AG04450 (cell line): Measurements from ENCODE around the gene SLC13A4. TPM values are rescaled to one million over a fixed set of nuclear protein-coding genes. Genes with fewer than 3 reads are reported as not detected.
A peak's percentile ranks its signal among the peaks of the same experiment; 100 is the strongest.

Source experiments
- CTCF ChIA-PET: fragments of 300-600, 350-600 bp; formaldehyde crosslinking; extraction: SDS; loops from one replicate; lab custom pipeline; 2022; ENCODE audit warnings: antibody characterized with exemption, inconsistent platforms; lab: Charles Lee
- POLR2A ChIA-PET: fragments of 350-600 bp; formaldehyde crosslinking; extraction: SDS; loops from one replicate; lab custom pipeline; 2021; ENCODE audit warnings: antibody characterized with exemption, inconsistent platforms; lab: Yijun Ruan, JAX
- DNase-seq: peaks from one replicate; pipeline ENCODE4 v3.0.0-alpha.2; 2011; ENCODE audit warnings: low read depth, low spot score
- H3K27ac ChIP-seq: one replicate; pipeline ENCODE4 v1.5.1; 2012; ENCODE audit warnings: low read depth, low read length, control low read depth
- H3K27me3 ChIP-seq: one replicate; pipeline ENCODE4 v1.6.0; 2012; ENCODE audit warnings: low read length; ENCODE audit not compliant: control insufficient read depth, insufficient read depth
- H3K4me3 ChIP-seq: 2 replicates; pipeline ENCODE4 v1.5.1; 2011; ENCODE audit warnings: mild to moderate bottlenecking, low read depth, low read length, control low read depth
- H3K9me3 ChIP-seq: 2 replicates; pipeline ENCODE4 v1.5.1; 2012; ENCODE audit warnings: low read length; ENCODE audit not compliant: control insufficient read depth, insufficient read depth
- polyA plus RNA-seq: library from polyadenylated mRNA; depleted of rRNA; stranded (reverse); fragments of >200 nt; gene quantifications from 2 replicates; pipeline ENCODE4 v1.2.3, GENCODE V29; 2011
- TF ChIP-seq, protein P1 (sequence below): IDR thresholded peaks from 2 replicates; pipeline ENCODE4 v1.5.1; 2011; ENCODE audit warnings: low read depth, low read length, control low read depth, inconsistent platforms

SLC13A4 gene
- polyA plus RNA-seq, 1 experiment, result 0.09 TPM

DNA sequence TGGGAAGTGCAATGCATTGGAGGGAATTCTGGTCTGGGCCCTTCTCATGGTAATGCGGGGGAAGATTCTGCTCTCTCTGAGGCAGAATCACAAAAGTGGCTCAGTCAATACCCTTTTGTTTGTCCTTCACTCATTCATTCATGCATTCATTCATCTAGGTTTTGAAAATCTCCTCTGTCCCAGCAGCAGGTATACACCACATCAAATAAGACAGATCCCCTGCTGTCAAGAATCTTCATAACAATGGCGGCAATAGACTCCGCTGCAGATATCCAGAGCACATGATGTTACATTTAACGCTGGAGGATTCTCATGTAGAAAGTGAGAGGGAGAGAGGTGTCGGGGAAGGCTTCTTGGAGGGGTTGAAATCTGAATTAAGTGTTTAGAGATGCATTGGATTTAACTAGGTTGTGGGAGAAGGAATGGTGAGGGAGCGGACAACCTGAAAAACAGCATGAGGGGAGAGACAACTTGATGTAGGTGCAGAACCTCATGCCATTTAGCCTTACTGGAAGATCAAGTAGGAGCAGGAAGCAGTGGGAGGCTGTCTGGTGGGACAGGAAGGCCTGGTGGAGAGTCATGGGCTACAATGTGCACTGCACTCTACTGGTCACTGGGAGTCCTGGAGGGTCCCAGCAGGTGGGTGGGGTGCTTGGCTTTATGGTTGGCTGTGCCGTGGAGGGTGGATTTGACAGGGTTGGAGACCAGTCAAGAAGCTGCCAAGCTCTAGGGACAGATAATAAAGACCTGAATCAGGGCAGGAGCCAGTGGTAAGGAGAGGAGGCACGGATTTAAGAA, 25.8 kb upstream of the SLC13A4 start:
- POLR2A ChIA-PET, result no interaction called here
- no peak for DNase-seq
- TF ChIP-seq, protein P1, sequence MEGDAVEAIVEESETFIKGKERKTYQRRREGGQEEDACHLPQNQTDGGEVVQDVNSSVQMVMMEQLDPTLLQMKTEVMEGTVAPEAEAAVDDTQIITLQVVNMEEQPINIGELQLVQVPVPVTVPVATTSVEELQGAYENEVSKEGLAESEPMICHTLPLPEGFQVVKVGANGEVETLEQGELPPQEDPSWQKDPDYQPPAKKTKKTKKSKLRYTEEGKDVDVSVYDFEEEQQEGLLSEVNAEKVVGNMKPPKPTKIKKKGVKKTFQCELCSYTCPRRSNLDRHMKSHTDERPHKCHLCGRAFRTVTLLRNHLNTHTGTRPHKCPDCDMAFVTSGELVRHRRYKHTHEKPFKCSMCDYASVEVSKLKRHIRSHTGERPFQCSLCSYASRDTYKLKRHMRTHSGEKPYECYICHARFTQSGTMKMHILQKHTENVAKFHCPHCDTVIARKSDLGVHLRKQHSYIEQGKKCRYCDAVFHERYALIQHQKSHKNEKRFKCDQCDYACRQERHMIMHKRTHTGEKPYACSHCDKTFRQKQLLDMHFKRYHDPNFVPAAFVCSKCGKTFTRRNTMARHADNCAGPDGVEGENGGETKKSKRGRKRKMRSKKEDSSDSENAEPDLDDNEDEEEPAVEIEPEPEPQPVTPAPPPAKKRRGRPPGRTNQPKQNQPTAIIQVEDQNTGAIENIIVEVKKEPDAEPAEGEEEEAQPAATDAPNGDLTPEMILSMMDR, result no peak
- H3K27me3 ChIP-seq, result no peaks in the 10 kb centered on the region
- no peak overlapping the region for H3K27ac ChIP-seq
- 0 out of 2 replicates have a peak, but pooled peaks cover 4% of the 10 kb centered on the region for H3K9me3 ChIP-seq
- H3K4me3 ChIP-seq, result no peak overlapping the region
- CTCF ChIA-PET, result interaction anchor here (0.5 kb wide), 1 partner anchor 236 kb away, joined by 3 read pairs; no protein-coding TSS in a partner anchor

DNA sequence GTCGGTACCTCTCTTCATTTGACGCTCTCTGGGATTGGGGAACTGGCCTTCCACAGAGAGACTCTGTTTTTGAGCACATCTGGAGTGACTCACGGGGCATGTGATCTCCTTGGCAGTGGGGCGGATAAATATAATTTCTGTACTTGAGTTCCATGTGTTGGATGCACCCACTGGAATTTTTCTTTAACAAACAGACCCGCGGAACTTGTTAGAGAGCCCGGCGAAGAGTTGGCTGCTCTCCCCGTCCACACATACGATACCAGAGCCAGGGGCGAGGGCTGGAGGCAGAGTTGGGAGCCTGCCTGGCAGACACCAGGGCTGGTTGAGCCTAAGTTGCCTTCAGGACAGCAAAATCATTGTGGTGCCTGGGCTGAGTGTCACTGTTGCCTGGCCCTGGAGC, 20.8 kb upstream of the SLC13A4 start, which contains the start of gene FAM180A:
Gene FAM180A (minus strand): TSS at position 44 of the 400 bp plus-strand sequence. CDS start 233 bp downstream, outside the sequence.
- H3K4me3 ChIP-seq, result peak within 1 kb of the TSS; percentile 58
- no peaks in the 10 kb centered on the region for H3K27me3 ChIP-seq
- H3K9me3 ChIP-seq, result no peaks in the 10 kb centered on the region
- ChIA-PET CTCF (no interaction called here), POLR2A (no interaction called here)
- H3K27ac ChIP-seq, result peak within 1 kb of the TSS; percentile 95
- DNase-seq, result peak; percentile 78
- TF ChIP-seq, protein P1, result no peak

DNA sequence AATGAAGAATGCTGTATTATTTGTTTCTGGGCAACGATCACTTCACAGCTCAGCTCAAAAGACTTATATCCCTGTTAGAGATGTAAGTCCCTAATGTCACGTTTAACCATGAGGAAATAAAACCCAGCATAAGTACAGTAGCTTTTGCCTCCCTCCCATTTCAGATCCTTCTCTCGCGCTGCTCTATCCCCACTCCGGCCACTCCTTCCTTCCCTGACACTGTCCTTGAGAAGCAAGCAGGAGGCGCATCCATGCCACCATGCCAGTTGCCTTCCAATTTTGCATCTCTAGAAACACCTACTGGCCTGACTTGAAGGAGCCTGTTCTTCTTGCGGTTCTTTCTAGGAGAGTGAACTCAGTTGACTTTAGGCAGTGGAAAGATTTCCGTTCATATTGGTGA, 19.4 kb upstream of the SLC13A4 start:
- H3K9me3 ChIP-seq, result no peaks in the 10 kb centered on the region
- H3K27ac ChIP-seq, result no peak overlapping the region
- H3K27me3 ChIP-seq, result no peaks in the 10 kb centered on the region
- H3K4me3 ChIP-seq, result peak overlapping the region; percentile 58
- TF ChIP-seq, protein P1, result no peak
- CTCF ChIA-PET, result interaction anchor here (0.5 kb wide), 1 partner anchor 17 kb away, joined by 7 read pairs; no protein-coding TSS in a partner anchor
- DNase-seq, result no peak
- POLR2A ChIA-PET, result no interaction called here

DNA sequence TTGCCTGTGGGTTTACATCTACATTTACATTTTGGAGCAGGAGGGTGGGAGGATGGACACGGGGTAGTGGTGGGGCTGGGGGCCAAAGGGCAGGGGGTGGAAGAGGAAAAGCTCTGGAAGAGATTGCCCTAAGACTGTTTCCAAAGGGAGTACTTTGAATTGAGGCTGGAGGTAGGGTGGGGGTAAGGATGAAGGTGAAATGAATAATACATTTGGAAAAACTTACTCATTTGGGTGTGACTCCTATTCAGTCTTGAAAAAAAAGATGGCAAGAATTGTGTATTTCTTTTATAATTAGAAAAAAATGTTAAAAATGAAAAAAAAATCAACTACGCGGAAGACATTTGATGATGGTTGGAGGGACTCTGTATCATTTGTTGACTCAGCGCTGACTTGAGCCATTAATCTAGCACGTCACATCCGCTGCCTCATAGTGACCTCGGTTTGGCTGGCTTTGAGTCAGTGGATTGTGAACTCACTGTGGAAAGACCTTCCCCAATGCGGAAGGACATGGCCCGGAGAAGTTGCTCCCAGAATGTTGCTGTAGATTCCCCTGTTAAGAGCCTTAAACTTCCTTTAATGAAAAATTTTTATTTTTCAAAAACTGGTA, 17.8 kb upstream of the SLC13A4 start:
- Histone ChIP-seq H3K4me3 (peak overlapping the region; percentile 20; the same call in 1 of the 2 replicates), H3K9me3 (no peaks in the 10 kb centered on the region), H3K27ac (peak overlapping the region; percentile 90), H3K27me3 (no peaks in the 10 kb centered on the region)
- TF ChIP-seq, protein P1, result no peak
- POLR2A ChIA-PET, result interaction anchor here (0.9 to 1.0 kb wide), 2 partner anchors 16 to 83 kb away, joined by 3 read pairs; partner anchors contain the start of gene STMP1
- CTCF ChIA-PET, result interaction anchor here (0.9 to 1.5 kb wide), 5 partner anchors 8 to 265 kb away, joined by 3 to 5 read pairs (median 3); no protein-coding TSS in a partner anchor
- peak; percentile 86 for DNase-seq
